ENCODE data around the gene APBA1. TPM values are rescaled to one million over a fixed set of nuclear protein-coding genes. Genes with fewer than 3 reads are reported as not detected.

Gene APBA1
- 10 to 100 TPM in 3 of 4 donors, 1 to 10 TPM in 1; 5.8 to 15.7 (median 11.5) TPM for total RNA-seq

DNA sequence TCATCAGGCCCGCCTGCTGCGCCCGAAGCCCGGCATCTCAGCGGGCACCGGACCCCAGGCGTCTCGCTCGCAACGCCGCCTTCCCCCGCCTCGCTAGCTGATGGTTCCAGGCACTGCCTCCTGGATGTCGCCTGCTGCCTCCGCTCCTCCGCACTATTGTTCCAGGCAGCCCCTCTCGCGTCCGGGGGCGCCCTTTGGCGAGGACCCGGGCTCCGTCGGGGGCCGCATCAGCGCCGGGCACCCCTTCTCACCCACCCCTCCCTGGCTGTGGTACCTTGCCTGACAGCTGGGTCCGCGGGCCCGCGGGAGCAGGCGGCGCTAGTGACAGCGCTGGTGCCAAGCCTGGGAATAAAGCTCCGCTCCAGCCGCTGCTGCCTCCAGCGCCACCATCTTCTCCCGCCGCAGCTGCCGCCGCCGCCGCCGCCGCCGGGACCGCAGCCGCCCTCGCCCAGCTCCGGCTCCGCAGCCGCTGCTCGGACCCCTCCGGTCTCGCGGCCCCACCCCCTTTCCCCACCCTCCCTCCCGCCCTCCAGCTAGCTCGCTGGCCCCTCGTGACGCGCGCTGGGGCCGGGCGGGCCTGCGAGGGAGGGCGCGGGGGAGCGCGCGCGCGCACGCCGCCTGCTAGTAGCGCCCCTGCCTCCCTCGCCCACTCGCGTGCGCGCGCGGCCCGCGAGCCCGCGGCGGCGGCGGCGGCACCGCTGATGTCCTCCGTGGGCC, at the start of gene APBA1:
TSS of gene APBA1 (minus strand) at position 493 of the 717 bp plus-strand sequence.
- Histone ChIP-seq H3K27me3 (no peaks in the 10 kb centered on the region), H3K9me3 (no peaks in the 10 kb centered on the region), H3K4me1 (peaks cover 18% of the 10 kb centered on the region), H3K36me3 (no peaks in the 10 kb centered on the region), H3K27ac (peak within 1 kb of the TSS; percentile 78), H3K4me3 (peak within 1 kb of the TSS; percentile 68)
- TF ChIP-seq POLR2A (IDR thresholded peaks at IDR 0.05): no peak
- TF ChIP-seq, protein P1, sequence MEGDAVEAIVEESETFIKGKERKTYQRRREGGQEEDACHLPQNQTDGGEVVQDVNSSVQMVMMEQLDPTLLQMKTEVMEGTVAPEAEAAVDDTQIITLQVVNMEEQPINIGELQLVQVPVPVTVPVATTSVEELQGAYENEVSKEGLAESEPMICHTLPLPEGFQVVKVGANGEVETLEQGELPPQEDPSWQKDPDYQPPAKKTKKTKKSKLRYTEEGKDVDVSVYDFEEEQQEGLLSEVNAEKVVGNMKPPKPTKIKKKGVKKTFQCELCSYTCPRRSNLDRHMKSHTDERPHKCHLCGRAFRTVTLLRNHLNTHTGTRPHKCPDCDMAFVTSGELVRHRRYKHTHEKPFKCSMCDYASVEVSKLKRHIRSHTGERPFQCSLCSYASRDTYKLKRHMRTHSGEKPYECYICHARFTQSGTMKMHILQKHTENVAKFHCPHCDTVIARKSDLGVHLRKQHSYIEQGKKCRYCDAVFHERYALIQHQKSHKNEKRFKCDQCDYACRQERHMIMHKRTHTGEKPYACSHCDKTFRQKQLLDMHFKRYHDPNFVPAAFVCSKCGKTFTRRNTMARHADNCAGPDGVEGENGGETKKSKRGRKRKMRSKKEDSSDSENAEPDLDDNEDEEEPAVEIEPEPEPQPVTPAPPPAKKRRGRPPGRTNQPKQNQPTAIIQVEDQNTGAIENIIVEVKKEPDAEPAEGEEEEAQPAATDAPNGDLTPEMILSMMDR (IDR thresholded peaks at IDR 0.05): no peak
- TF ChIP-seq POLR2AphosphoS5 (IDR thresholded peaks at IDR 0.05): no peak
- no peak for TF ChIP-seq EP300 (IDR thresholded peaks at IDR 0.05)
- peak; percentile 67 to 81 for DNase-seq (ENCODE audit: low spot score in 2 of 2)
- WGBS: 1% methylated on average over 41 of the region's 92 CpGs

DNA sequence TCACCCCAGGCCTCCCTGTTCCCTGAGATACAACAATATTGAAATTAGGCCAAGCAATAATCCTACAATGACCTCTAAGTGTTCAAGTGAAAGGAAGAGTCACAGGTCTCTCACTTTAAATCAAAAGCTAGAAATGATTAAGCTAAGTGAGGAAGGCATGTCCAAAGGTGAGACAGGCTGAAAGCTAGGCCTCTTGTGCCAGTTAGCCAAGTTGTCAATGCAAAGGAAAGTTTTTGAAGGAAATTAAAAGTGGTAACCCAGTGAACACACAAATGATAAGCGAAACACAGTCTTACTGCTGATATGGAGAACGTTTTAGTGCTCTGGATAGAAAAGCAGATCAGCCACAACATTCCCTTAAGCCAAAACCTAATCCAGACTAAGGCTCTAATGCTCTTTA, 47.8 kb upstream of the APBA1 start:
- H3K36me3 ChIP-seq: peaks cover 44% of the 10 kb centered on the region
- H3K4me3 ChIP-seq: no peak overlapping the region
- WGBS: 93% methylated on average over 2 of the region's 2 CpGs
- TF ChIP-seq POLR2AphosphoS5 (IDR thresholded peaks at IDR 0.05) (no peak), POLR2A (IDR thresholded peaks at IDR 0.05) (no peak), EP300 (IDR thresholded peaks at IDR 0.05) (no peak)
- TF ChIP-seq, protein P1 (IDR thresholded peaks at IDR 0.05): no peak
- no peak for DNase-seq (ENCODE audit: low spot score in 2 of 2)
- H3K27me3 ChIP-seq: no peaks in the 10 kb centered on the region
- no peaks in the 10 kb centered on the region for H3K9me3 ChIP-seq
- no peak overlapping the region for H3K27ac ChIP-seq
- no peaks in the 10 kb centered on the region for H3K4me1 ChIP-seq

DNA sequence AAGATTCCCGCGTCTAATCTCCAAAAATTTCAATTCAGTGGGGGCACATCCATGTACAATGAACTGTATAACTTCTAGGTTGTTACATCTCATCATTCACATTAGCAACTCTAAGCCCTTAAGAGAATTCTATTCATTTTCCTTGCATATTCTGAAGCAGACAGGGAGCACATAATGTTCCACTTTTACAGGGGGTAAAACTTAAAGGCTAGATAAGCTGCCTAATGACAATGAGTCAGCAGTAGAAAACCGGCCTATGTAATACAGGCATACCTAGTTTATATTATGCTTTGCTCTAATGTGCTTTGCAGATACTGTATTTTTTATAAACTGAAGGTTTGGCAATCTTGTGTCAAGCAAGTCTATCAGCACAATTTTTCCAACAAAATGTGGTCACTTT, 47.2 kb upstream of the APBA1 start:
- Histone ChIP-seq H3K27me3 (no peaks in the 10 kb centered on the region), H3K4me3 (no peak overlapping the region), H3K36me3 (peaks cover 41% of the 10 kb centered on the region), H3K9me3 (no peaks in the 10 kb centered on the region), H3K27ac (no peak overlapping the region), H3K4me1 (no peaks in the 10 kb centered on the region)
- DNase-seq (ENCODE audit: low spot score in 2 of 2): no peak
- TF ChIP-seq POLR2AphosphoS5 (IDR thresholded peaks at IDR 0.05): no peak
- TF ChIP-seq, protein P1 (IDR thresholded peaks at IDR 0.05): no peak
- no peak for TF ChIP-seq EP300 (IDR thresholded peaks at IDR 0.05)
- TF ChIP-seq POLR2A (IDR thresholded peaks at IDR 0.05): no peak
- WGBS: 95% methylated on average over 3 of the region's 3 CpGs

DNA sequence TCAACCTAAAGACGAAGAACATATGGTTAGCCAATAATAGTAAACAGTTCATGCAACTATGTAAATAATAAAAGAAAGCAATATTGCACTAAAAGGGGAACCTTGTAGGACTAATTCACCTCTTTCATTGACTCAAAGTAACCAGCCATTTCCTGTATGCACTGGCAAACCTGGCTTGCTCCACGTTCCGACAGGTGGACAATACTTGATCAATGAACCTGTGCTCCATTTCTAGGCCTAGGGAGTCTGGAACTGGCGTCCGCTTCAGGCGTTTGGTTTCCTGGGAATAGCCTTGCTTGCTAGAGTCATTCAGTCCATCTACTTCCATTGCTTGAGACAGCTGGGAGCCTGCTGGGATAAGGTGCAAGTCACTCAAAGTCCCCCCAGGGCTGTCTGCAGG, 46.0 kb upstream of the APBA1 start:
- TF ChIP-seq POLR2AphosphoS5 (IDR thresholded peaks at IDR 0.05) (no peak), EP300 (IDR thresholded peaks at IDR 0.05) (no peak), POLR2A (IDR thresholded peaks at IDR 0.05) (no peak)
- TF ChIP-seq, protein P1 (IDR thresholded peaks at IDR 0.05): no peak
- no peak overlapping the region for H3K4me3 ChIP-seq
- H3K27me3 ChIP-seq: no peaks in the 10 kb centered on the region
- 97% methylated on average over 6 of the region's 6 CpGs for WGBS
- H3K4me1 ChIP-seq: no peaks in the 10 kb centered on the region
- H3K36me3 ChIP-seq: peaks cover 35% of the 10 kb centered on the region
- H3K27ac ChIP-seq: no peak overlapping the region
- no peaks in the 10 kb centered on the region for H3K9me3 ChIP-seq
- DNase-seq (ENCODE audit: low spot score in 2 of 2): no peak

DNA sequence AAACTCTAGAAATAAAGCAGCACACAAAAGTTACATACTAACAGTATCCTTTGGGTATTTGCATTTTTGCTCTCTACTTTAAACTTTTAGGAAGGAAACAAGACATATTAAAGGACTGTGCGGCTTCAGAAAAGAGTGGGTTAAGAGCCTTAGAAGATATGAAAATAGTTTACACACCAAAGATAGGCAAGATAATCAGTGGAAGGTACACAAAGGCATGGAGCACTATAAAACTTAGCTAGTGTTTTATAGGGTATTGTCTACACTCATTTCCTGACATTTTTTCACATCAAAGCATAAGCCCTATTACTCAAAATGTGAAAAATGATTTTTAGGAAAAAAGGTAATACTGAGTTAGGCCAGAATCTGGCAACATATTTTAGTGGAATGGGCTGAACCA, 43.7 kb upstream of the APBA1 start:
- Histone ChIP-seq H3K27me3 (no peaks in the 10 kb centered on the region), H3K27ac (no peak overlapping the region), H3K9me3 (no peaks in the 10 kb centered on the region), H3K4me3 (no peak overlapping the region), H3K36me3 (peaks cover 23% of the 10 kb centered on the region), H3K4me1 (no peaks in the 10 kb centered on the region)
- no peak for TF ChIP-seq POLR2AphosphoS5 (IDR thresholded peaks at IDR 0.05)
- TF ChIP-seq, protein P1 (IDR thresholded peaks at IDR 0.05): no peak
- no peak for DNase-seq (ENCODE audit: low spot score in 2 of 2)
- 98% methylated on average over 1 of the region's 1 CpG for WGBS

Data from suprapubic skin (tissue), 4 donors.